Measurements from ENCODE around the gene AMPD1.
A peak's percentile ranks its signal among the peaks of the same experiment; 100 is the strongest.

The AMPD1 gene

DNA sequence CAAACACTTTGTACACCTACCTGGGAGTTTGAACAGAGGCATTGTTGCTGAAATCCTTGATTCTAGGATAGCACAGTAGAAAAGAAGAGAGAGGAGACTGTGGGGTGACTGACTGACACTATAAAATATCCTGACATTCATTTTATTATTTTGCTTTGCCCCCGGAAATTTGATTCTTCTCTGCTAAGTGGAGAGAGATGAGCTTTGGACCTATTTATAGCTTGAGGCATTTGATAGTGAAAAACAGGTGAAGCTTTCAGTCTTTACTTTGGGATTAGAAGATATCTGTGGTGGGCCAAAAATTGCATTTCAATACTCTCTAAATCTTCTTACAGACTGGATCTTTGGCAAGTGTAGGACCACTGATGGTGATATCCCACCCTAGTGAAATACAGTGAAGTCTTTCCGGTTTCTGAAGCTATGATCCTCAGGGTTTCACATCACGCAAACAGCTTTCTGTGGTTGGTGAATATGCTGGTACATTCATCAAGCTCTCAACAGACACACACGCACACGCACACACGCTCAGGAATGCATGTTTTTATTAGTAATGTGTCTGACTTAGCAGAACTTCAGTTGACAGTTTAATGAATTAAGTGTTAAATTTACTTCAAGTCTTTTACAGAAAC lies at the start of gene AMPD1:
Gene AMPD1 (minus strand): TSS at position 117 of the 629 bp plus-strand sequence. CDS start 75 bp downstream, at position 42.
- DNase-seq: no peak

DNA sequence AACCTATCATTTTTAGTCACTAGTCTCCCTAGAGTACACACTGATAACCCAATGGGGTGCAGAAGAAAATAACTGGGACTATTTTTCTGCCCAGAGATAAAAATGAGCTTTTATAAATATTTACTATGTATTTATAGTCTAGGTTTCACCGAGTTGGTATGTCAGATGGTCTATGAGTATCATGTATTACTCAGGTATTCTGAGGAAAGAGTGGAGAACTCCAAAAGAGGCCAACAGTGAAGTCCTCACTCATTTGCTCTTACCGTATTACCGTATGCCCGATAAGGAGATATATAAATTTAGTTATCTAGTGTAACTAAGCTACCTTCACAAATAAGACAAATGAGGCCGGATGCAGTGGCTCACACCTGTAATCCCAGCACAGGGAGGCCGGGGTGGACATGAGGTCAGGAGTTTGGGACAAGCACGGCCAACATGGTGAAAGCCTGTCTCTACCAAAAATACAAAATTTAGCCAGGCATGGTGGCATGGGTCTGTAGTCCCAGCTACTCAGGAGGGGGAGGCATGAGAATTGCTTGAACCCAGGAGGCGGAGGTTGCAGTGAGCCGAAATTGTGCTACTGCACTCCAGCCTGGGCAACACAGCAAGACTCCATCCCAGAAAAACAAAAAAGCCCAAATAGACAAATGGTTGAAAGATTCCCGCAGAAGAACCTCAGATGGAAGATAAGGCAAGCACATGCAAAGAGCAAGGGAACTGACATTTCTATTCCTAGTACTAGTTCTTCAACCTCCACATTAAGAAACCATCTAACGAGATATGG lies 46.8 kb upstream of the AMPD1 start:
- no peak for DNase-seq

DNA sequence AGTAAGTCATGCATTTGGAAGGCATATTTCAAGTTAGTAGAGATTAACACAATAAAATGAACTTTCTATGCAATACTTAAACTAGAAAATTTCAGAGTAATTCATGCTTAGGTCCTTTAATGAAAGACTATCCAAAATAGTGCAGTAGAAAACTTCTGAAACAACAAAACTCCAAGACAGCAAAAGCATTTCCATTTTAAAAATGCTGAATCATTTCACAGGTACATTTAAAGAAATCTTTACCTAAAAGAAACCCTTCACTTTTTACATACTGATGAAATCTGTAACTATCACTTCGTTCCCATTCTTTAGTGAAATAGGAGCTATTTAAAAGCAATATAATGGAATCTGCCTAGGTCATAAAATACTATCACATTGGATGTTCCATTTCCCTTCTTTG lies 45.0 kb upstream of the AMPD1 start:
- DNase-seq: no peak

DNA sequence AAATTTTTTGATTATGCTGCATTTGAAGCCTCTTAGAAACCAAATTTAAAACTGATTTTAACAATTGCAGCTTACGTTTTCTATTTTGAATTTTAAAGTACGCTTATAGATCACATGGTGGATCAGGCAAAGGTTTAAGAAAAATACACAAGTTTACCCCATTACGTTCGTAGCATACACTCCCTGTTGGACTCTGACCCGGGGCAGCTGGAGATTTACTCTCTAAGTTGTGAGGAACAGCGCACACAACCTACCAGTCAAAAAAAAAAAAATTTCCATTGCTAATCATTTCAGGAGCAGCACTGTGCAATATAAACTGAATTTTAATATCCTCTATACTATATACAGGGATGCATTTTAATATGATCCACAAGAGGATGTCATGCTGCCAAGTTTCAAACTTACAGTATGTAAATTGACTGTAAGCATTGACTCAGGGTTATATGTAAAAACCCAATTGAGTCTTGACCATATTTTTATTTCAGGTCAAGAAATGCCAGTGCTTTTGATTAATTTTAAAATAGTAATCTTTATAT lies 42.0 kb upstream of the AMPD1 start:
- DNase-seq: no peak

DNA sequence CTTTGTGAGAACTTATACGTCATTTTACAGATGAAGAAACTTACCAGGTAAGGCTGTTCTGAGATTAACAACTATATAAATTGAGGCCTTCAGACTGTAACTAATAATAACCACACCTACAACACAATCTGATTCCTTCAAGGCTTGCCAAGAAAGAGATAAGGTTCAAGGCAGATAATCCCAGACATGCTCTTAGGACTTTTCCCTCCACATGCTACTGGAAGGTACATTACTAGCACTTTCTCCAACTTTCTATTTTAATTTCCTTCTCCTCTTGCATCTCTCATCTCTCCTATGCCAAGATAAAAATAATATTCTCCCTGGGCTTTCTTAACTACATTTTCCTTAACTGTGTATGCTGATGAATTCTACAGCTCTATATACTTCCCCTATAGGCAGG lies 40.1 kb upstream of the AMPD1 start:
- no peak for DNase-seq

DNA sequence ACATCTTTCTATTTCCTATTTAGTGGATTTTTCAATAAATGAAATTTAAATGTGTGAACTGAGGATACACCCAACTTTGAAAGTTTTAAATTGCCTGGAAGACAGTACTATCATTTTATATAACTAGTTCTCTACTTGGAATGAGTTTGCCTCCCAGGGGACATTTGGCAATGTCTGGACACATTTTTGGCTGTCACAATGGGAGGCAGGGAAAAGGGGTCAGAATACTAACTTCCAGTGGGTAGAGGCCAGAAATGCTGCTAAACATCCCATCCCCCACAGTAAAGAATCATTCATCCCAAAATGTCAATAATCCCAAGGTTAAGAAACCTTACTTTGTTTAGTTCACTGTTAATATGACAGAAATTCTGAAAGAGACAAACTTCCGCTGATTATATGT lies 34.4 kb upstream of the AMPD1 start:
- no peak for DNase-seq

DNA sequence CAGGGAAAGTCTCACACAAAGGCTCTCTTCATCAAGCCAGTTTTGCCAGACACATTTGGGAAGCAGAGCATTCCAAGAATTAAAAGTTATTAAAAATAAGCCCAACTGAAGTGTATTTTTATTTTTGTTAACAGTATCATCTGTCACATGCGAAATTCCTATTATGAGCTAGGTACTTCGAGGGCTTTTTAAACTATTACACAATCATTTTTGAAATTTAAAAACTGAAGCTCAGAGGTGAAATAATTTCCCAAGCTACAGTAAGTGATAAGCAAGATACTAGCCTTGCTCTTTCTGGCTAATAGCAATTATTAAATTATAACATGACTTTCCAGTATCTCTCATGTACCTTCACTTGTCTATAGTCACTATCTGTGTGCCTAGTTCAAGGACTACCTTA lies 33.2 kb upstream of the AMPD1 start:
- DNase-seq: no peak

DNA sequence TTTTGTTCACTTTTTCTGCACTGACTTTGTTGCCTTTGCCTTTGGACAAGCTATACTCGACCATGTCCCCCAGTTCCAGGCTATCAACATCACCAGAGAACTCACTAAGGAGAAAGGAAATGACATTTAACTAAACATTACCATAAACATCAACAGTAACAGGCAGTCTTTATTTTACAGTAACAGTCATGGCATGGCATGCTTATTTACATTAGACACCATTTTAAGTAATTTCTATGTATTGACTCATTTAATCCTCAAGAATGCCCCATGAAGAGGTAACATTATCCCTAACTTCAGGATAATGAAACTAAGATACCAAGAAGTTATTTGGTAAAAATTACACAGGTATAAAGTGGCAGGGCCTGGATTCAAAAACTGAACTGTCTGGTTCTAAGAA lies 29.9 kb upstream of the AMPD1 start:
- no peak for DNase-seq

DNA sequence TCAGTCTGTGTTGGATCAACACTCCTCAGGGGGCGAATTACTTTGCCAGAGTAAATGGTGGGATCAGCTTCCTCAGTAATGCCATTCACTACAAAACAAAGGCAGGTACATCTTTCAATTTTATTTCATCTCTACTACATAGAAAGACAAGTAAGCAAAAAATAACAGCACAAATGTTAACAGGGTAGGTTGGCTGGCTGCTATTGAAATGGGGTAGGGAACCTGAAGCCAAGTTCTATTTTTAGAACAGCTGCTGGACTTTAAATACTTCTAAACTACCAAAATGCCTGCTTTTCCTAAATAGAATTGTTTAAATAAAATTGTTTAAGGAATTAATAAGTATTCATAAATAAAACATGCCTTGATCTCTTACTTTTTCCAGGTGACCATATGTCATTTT lies 28.6 kb upstream of the AMPD1 start:
- no peak for DNase-seq

DNA sequence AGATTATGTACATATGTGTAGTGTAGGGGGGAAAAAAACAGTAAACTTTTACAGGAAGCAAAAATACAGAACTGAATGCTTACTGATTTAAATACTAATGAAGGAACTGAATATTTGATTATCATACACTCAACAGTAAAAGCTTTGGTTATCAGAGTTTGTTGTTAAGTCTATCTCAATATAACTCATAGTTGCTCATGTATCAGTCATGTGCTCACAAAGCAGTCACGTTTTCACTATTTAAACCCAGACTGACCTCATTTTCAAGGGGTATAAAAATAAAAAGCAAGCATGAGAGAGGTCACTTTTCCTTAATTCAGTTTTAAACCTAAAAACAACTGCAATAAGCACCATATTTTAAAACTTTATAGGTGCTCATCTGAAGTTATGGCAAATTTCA lies 28.1 kb upstream of the AMPD1 start:
- DNase-seq: no peak

DNA sequence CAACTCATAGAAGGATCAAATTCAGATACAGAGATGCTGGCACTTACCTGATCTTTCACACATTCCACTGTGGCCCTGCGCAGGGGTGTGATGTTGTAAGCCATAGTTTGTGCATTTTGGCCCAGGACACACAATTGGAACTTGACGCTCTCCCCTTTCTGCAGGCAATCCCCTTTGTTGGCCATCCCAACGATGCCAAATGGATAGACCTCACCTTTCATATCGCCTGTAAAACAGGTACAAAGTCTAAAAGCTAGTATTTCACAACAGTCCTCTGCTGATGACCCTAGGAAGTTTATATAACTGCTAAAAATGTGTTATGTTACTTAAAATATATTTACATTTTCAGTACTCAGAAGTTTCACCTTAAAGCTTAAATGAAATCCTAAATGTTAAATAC lies 25.1 kb upstream of the AMPD1 start:
- no peak for DNase-seq

DNA sequence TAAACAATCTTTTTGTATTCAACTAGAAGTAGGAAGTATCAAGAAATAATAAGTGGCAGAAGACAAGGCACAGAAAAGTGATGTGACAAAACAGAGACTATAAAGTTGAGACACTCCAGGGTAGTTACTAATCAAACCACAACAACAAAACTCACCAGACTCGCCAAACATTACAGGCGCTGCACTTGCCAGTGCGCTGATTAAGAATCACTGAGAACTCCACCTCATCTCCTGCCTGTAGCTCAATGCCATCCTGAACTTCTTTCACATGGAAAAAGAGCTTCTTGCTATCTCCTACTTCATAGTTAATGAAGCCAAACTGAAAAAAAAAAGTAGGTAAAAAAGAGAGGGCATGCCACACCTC lies 24.1 kb upstream of the AMPD1 start:
- DNase-seq: no peak

DNA sequence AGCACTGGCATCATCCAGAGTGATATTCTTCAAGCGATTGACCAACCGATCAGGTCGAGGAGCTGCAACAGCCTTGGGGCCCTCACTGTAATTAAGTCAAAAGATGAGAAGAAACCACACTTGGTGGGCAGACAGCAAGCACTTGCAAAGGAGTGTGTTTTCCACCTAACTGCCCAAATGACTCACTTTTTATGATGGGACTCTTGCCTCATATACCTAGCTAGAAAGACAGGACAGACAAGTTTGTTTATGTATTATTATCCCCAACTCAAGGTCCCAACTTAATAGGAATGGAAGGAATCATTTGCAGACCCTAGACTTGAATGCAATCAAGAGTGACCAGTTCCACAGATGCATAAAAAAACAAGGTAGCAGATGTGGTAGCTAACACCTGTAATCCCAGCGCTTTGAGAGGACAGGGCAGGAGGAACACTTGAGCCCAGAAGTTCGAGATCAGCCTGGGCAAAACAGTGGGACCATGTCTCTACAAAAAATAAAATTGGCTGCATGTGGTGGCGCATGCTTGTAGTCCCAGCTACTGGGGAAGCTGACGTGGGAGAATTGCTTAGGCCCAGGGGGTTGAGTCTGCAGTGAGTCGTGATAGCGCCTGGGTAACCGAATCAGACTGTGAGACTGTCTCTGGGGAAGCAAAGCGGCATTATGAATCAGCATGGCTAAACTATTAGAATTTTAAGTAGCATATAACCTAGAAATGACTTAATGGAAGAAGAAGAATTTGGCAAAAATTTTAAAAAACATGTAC lies 23.5 kb upstream of the AMPD1 start:
- DNase-seq: no peak

DNA sequence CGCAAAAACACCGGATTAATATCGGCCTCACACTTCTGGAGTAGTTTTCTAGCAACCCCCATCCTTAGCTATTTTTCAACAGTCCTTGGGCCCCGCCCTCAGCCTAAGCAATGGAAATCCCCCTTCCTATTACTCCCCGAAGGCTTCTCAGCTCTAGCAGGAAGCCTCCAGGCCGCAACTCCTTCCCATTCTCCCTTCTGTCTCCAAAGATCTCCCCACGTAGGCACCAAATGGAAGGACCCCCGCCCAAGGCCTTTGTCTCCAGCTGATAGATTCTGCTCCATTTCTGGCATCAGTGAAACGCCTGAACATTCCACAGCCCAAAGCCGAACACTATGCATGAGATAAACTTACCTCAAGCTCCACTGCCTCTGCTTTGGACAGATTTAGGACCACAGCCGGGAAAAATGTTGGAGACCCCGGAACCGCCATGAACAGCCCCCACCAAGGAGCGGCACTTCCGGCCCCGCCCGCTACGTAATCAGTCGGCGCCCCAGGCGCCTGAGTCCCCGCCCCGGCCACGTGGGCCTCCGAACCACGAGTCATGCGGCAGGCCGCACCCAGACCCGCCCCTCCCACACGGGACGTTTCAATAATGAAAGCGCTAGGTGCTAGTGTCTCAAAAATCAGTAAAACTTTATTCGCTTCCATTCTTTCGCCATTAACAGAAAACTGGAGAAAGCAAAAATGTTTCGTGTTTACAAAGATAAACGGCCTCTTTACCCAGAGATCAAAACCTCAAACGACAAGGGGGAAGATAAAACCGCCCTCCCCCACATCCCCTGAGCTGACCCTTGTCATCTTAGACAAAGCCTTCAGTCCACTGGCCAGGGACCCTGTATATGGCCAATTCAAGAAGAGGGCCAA lies 21.2 kb upstream of the AMPD1 start, which contains the start of gene NRAS:
Gene NRAS (minus strand): TSS at position 468 of the 867 bp plus-strand sequence. CDS start 611 bp downstream, outside the sequence.
- DNase-seq: peak; percentile 96

DNA sequence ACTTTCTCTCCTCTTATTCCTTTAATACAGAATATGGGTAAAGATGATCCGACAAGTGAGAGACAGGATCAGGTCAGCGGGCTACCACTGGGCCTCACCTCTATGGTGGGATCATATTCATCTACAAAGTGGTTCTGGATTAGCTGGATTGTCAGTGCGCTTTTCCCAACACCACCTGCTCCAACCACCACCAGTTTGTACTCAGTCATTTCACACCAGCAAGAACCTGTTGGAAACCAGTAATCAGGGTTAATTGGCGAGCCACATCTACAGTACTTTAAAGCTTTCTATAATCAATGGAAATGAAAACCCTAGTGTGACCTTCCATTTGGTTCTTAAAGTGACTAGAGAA lies 20.6 kb upstream of the AMPD1 start:
- DNase-seq: no peak

DNA sequence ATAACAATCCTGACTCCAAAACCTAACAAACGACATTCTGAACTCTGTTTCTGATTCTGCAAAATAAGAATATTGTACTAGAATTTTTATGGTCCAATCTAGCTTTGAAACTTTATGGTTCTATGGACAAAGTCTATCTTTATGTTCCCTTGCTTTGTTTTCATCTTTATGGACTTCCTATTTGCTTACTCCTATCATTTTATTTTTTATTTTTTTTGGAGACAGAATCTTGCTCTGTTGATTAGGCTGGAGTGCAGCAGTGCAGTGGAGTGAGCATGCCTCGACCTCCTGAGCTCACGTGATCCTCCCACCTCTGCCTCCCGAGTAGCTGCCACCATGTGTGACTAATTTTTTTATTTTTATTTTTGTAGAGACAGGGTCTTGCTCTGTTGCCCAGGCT lies 17.6 kb upstream of the AMPD1 start:
- DNase-seq: no peak

DNA sequence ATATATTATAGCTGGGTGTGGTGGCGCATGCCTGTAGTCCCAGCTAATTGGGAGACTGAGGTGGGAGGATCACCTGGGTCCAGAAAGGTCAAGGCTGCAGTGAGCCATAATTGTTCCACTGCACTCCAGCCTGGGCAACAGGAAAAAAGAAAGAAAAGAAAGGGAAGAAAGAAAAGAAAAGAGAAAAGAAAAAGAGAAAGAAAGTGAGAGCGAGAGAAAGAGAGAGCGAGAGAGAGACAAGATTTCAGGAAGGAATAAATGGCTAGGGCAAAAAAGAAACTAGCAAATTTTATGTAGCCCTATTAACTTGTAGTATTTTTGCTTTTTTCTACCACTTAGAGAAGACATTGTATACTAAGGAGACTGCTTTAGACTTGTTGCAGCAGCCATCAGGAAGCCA lies 15.0 kb upstream of the AMPD1 start:
- DNase-seq: no peak

DNA sequence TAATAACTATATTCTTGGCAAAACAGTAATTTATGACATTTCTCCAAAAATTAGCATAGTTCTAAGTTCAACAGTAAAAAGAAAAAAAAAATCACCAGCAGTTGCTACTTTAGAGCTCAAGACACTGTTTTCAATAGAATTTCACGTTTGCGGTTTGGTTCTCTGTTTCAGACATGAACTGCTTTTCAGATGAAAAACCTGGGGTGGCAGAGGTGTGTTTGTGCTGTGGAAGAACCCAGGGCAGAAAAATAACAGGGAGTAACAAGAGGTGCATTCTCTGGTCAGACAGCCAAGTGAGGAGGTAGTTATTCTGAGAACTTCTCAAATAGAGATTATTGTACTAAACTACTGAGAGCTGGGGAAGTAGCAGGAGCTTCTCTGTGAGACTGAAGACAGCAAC lies 12.3 kb upstream of the AMPD1 start:
- DNase-seq: no peak

DNA sequence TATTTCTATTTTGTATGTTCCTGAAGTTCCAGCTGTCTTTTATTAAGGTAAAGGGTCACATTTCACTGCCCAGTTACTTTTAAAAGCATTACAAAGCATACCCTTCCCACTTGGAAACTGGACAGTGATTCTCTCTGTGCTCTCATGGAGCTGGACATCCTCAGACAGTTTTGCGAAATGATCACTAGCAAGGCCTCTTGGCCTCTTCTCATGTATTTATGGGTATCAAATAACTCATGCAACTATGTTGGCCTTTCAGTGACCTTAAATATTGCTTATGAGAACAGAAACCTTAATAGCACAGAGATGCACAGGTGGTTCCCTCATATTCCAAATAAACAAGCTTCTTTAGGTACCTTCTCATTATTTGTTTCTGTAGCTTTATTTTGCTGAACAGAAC lies 7.9 kb upstream of the AMPD1 start:
- DNase-seq: no peak

DNA sequence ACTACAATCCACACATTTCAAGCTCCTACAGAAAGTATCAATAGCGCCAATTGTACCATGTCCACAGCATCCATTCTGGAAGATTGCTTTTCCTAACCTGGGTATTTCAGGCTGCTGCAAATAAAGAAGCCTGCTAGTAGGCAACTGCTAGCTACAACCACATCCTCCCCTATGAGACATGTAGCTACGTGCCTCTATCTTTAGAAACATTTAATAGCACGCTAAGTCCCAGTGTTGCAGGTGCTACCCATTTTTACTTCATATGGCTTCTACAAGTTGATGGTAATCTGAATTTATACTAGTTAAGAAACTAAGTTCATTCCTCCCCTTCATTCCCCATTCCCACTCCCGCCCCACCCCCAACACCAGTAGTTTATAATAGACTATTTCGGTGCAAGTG lies 7.4 kb upstream of the AMPD1 start:
- no peak for DNase-seq

DNA sequence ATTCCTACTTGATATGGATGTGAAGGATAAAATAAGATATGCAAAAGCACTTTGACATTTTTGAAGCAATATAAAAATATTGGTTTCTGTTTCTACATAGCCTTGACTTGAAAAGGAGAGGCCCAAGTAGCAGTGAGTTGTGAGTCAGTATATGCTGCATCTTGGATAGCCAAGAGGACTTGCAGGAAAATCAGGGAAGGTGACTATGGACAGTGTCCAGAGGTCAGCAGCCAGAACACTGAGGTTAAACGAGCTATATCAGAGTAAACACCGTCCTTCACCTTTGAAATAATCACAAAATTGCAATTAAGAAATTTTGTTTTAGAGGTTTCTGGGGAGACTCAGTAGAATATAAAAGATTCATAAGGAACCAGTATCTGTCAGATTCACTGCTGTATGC lies 6.6 kb upstream of the AMPD1 start:
- DNase-seq: no peak

DNA sequence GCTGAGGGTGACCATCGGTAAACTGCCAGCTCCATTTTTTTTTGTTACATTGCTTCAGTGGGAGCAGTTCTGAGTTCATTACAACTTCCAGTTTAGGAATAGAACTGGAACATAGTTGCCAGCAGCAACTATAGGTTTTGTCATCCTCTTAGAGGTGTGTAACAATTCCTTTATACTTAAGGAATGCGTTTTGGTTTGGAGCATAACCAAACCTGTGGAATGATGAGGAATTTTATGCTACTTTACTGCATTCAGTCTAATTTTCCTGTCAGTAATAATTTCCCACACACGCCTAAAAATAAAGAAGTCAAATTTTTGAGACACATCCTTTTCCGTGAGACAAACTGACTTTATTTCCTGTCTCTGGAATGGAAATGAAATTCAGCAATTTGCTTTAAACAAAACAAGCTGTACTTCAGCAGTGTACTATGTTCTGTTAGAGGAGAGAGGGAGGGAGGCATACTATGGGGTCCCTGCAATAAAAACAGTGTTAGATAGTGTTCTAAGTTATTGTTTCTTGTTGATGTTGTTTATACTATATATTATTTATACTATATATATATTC lies 4.8 kb upstream of the AMPD1 start:
- no peak for DNase-seq

DNA sequence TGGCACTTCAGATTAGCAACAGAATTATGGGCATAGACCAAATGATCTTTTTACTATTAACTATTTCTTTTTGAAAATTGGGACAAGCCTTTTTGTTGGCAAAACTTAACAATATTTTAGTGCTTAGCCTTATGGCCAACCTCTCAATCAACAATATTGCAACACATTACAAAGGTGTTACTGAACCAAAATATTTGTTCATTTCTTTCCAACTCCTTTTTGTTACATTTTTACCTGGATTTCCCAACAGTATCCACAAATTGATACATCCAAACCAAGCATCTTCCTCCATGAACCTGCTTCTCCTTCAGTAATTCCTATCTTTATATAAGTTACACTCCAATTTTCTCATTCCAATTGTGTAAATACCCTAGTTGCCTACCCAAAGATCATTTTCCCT lies 1.5 kb upstream of the AMPD1 start:
- no peak for DNase-seq
